GM18502 (cell line): ENCODE data around the gene RASA3.
"Not testable (repeated sequence)": the region's sequence is repeated elsewhere in the genome, so short reads cannot be mapped to it uniquely, and the experiment has no call there.

ENCODE experiments used
- ATAC-seq: cut with Tn5 transposase; IDR thresholded peaks from one replicate; pipeline ENCODE4 v1.9.1; 2021; ENCODE audit warnings: mild to moderate bottlenecking; ENCODE audit not compliant: unreplicated experiment, poor library complexity

The RASA3 gene, protein sequence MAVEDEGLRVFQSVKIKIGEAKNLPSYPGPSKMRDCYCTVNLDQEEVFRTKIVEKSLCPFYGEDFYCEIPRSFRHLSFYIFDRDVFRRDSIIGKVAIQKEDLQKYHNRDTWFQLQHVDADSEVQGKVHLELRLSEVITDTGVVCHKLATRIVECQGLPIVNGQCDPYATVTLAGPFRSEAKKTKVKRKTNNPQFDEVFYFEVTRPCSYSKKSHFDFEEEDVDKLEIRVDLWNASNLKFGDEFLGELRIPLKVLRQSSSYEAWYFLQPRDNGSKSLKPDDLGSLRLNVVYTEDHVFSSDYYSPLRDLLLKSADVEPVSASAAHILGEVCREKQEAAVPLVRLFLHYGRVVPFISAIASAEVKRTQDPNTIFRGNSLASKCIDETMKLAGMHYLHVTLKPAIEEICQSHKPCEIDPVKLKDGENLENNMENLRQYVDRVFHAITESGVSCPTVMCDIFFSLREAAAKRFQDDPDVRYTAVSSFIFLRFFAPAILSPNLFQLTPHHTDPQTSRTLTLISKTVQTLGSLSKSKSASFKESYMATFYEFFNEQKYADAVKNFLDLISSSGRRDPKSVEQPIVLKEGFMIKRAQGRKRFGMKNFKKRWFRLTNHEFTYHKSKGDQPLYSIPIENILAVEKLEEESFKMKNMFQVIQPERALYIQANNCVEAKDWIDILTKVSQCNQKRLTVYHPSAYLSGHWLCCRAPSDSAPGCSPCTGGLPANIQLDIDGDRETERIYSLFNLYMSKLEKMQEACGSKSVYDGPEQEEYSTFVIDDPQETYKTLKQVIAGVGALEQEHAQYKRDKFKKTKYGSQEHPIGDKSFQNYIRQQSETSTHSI

DNA sequence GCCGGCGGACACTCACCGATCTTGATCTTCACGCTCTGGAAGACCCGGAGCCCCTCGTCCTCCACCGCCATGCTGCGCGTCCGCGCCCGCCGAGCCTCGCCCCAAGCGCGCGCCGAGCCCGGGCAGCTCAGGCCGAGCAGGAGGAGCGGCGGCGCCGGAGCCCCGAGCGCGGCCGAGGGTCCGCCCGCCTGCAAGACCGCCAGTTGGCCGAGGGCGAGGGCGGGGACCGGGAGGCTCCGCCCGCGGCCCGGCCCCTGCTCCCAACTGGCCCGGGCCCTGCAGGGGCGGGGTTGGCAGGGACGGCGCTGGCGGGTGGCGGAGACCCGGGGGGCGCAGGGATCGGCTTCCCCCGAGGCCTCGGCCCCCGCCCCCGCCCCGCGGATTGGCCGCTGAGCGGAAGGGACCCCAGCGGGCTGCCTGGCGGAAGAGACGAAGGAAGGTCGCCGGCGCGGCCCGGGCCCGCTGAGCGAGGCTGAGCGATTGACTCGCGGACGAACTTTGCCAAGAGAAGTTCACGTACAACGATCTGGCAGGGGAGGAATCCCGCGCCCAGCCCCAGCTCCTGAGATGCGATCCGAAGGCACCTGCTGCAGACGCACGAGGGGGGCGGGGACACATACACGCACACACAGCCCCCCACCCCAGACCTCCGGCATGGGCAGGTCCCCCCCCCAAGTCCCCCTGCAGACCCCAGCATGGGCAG lies at the start of gene RASA3:
TSS of gene RASA3 (minus strand) at position 205 of the 703 bp plus-strand sequence. CDS start at position 71, 134 bp downstream.
- ATAC-seq = peak; percentile 67

DNA sequence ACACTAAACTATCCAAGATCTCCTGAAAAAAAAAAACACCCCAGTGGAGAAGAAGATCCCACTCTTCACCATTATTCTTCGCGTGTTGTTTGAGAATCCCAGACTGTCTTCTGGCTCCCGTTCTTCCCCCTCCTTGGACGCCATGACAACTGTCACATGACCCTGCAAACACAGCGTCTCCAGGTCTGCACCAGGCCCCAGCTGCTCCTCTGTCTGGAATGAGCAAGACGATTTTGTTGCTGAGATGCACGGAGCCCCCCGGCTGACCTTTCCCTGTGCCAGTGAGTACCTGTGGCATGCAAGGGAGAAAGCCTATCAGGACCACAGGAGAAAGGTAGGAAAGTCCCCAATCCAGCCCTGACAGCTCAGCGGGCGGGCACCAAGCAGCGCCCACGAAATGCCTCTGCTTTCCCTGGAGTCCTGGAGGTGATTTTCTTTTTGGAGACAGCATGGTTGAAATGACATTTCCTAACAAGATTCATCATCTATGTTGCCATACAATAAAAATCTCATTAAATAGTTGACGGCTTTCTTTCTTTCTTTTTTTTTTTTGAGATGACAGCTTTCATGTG lies 46.8 kb upstream of the RASA3 start, which contains the start of gene CFAP97D2:
TSS of gene CFAP97D2 (plus strand) at position 171 of the 572 bp plus-strand sequence. CDS start at position 245, 74 bp downstream.
- no peak for ATAC-seq

DNA sequence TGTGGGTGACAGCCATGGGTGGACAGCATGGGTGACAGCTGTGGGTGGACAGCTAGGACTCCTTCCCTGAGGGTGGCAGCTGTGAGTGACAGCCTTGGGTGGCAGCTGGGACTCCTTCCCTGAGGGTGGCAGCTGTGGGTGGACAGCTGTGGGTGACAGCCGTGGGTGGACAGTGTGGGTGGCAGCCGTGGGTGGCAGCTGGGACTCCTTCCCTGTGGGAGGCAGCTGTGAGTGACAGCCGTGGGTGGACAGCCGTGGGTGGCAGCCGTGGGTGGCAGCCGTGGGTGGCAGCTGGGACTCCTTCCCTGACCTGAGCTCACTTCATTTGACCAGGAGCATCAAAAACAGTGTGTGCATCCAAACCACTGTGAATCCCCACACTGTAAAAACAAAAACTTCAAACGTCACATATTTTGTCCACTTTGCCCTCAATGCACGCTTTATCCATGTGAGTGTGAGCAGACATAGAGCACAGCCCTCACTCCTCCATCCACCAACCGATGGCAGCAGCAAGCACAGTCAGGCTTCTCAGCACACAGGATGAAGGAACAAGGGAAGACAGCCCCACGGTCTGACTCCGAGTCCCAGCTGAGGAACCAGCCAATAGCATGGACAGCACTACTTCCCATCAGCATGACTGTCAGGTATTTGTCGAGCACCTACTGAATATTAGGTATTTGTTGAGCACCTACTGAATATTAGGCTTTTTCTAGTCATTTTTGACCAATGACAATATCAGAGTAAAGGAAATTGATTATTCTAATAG lies 45.0 kb upstream of the RASA3 start:
- no peak for ATAC-seq

DNA sequence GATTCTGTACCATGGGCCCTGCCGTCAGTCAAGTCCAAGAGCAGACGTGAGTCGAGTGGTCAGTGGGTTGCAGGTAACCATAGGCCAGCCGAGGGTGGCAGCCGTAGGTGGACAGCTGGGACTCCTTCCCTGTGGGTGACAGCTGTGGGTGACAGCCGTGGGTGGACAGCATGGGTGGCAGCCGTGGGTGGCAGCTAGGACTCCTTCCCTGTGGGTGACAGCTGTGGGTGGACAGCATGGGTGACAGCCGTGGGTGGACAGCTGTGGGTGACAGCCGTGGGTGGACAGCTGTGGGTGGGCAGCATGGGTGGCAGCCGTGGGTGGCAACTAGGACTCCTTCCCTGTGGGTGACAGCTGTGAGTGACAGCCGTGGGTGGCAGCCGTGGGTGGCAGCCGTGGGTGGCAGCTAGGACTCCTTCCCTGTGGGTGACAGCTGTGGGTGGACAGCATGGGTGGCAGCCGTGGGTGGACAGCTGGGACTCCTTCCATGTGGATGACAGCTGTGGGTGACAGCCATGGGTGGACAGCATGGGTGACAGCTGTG lies 44.0 kb upstream of the RASA3 start:
- ATAC-seq = not testable (repeated sequence)

DNA sequence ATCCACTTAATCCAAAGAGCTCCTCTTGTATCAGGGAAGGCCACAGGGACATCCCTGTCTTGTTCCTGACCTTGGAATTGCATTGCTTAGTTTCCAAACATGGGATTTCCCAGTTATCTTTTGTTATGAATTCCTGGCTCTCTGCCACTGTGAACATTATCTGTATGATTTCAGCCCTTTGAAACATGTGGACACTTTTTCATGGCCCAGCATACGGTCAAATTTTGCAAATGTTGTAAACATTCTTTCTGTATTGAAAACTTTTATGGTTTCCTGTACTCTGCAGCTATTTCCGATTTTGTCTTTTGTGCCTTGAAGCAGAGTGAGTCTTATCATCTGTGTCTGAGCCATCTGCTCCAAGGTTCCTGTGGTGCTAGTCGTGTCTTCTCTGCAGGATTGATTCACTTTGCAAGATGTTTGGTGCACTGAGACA lies 42.1 kb upstream of the RASA3 start:
- ATAC-seq = no peak

DNA sequence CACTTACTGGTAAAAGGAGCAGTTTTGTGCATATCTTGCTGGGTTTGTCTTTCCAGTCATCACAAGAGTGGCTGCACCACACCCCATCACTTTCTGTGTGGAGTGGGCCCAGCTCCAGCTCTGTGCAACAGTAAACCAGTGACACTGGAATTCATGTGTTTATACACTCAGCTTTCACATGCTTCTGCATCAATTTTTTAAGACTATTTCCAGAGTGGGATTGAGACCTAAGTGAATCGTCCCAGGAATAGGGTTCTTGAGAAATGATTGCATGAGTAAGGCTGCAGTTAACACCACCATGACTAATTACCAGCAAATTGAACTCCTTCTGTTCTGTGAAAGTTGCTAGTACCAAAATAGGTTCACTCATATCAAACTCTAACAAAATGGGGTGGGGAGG lies 41.3 kb upstream of the RASA3 start:
- ATAC-seq = no peak

DNA sequence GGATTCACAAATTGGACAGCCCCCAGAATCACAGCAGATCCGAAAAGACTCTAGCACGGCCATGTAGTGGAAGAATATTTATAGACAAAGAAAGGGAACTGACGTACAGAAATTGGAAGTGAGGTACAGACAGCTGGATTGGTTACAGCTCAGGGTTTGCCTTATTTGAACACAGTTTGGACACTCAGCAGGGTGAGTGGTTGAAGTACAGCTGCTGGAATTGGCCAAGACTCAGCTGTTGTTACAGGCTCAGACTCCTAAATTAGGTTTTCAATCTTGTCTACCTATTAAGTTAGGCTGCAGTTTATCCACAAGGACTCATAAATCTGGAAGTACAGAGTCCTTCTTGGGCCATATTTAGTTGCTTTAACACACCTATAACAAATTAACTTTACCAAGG lies 40.8 kb upstream of the RASA3 start:
- ATAC-seq = no peak

DNA sequence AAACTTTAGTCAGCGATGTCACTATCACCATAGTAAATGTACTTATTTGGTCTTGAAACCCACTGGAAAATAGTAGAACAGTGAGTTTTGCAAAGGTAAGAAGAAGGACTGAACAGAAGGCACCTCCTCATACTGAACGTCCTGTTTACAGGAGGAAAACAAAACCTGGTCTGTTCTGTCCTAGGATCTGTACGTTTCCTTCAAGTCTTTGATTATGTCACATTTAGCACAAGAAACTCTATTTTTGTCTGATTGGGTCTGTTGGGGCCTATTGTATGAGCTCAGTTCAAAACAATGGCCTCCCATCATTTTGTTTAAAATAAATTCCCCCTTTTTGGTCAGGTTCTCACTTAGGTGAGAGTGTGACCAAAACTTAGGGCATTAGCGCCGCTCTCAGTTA lies 35.5 kb upstream of the RASA3 start:
- ATAC-seq = no peak

DNA sequence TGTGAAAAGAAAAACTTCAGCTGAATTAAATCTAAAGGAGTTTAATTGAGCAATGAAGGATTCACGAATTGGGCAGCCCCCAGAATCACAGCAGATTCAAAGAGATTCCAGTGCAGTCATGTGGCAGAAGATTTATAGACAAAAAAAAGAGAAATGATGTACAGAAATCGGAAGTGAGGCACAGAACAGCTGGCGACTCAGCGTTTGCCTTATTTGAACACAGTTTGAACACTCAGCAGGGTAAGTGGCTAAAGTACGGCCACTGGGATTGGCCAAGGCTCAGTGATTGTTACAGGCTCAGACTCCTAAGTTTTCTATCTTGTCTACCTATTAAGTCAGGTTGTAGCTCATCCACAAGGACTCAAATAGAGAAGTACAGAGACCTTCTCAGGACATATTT lies 35.0 kb upstream of the RASA3 start:
- ATAC-seq = no peak

DNA sequence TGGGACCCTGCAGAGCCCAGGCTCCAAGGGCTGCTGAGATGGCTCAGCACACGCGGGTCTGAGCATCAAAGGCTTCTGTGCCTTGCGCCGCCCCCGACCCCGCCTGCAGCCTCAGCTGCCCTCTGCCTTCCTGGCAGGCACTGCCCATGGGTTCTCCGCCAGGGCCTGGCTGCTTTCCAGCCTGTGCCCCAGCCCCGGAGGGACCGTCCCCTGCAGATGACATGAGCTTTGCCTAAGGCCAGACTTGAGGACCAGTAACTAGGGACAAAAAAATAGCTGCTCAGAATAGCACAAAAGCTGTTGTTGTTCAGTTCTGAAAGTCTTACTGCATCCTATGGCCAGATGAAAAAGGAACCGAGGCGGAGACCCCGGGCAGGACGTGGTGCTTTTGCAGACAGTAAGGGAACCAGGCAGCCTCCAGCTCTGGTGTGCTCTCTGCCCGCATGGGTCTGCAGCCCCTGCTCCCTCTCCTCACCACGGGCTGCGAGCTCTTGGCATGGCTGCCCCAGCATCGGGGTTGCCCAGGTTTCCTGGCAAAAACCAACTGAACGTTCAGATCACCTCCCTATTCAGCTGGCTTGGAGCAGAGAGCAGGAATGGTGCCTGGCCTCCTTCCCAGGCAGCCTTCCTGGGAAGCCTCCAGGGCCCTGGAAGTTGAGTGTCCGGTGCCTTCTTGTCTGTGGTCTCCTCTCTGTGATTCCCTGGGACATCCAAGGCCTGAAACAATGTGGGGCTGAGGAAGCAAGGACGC lies 34.1 kb upstream of the RASA3 start:
- no peak for ATAC-seq

DNA sequence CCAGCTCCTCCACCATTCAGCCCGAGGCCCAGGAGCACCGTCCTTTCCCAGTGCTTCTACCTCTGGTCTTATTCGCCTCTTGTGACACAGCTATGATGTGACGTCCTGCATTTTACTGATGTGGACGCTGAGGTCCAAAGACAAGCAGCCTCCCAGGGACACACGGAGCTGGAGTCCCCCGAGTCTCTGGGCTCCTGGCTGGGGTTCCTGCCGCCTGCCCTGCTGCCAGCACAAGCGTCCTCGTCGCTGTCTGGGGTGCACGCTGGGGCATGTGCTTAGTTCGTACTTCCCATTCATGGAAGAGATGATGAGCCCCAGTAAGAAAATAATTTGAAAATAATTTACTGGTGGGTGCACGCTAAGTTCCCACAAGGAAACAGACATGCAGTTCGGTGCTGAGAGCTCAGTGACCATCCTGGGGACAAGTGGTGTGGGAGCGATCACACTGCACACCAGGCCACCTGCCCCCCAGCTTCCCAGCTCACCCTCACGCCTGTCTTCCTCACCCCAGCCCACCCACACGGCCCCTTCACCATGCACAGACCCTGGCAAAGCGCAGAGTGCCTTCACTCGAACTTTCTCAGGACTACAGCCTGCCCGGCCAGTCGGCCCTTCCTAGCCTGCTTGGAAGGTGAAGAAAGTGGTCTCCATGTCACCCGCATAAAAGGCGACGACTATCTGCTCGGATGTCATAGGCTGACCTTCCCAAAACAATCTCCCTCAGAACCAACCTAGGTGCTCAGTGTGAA lies 32.4 kb upstream of the RASA3 start:
- no peak for ATAC-seq

DNA sequence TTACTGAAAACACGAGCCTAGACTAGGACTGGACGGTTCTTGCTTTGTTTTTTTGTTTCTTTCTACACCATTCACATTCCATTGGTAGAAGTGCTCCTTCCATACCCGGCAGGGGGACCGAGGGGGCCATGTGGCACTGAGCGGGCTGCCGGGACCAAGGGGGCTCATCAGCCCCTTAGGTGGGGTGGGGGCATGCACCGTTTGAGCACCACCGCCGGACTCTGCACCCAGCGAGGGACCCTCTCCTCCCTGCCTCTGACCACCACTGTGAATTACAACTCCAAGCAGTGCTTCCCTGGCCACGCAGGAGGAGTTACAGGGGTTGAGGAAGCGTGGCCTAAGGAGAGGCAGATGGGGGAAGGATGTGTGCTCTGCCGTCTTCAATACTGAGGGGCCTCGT lies 31.6 kb upstream of the RASA3 start:
- no peak for ATAC-seq

DNA sequence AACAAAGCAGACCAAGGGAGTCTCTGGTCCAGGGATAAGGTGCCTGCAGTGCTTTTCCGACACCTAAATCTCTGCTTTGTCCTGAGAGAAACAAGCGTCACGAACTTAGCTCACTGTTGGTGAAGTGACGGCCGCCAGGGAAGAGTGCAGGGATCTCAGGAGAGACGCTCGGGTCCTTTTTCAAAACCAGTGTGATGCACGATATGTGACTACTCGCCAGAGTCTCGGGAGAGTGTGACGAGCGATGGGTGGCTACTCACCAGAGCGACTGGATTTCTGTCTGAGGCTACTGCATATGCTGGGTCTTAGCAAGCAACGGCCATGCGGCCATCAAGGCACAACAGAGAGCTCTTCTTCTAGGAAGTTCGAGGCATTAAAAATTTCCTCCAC lies 30.1 kb upstream of the RASA3 start:
- ATAC-seq = no peak

DNA sequence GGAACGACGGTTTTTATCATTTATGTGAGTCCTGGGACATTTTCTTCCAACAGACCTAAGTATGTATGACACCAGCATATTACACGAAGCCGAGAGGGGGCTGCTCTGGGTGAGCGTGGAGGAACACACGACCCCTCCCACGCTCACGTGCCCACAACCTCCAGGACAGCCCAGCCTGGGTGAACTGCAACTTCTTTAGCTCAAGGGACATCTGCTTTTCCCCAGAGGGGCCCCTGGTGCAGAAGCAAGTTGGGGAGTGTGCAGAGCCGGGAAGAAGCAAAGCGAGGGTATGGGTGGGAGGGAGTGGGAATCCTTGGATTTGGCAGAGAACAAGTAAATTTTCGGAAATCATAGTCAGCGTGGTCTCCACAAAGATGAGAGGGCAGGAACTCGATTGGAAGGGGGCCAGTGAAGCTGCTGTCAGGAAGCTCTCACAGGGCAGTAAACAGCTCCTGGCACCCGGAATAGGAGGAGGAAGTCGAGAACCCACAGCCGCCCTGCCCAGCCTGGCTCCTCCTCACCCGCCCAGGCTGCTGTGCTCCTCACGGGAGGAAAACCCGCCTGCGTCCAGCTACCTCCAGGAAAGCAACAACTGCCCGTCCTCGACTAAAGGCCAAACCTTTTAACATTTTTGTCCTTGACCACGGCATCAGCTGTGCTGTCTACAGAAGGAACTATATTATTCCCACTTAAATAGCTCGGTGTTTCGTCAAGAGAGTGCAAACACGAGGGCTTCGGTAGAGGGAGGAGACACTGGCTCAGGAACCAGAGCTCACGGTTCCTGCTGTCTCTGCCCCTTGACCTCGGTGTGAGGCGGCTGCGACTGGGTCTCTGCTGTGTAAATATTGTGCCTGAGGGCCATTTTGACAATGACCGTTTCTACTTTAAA lies 29.5 kb upstream of the RASA3 start:
- no peak for ATAC-seq

DNA sequence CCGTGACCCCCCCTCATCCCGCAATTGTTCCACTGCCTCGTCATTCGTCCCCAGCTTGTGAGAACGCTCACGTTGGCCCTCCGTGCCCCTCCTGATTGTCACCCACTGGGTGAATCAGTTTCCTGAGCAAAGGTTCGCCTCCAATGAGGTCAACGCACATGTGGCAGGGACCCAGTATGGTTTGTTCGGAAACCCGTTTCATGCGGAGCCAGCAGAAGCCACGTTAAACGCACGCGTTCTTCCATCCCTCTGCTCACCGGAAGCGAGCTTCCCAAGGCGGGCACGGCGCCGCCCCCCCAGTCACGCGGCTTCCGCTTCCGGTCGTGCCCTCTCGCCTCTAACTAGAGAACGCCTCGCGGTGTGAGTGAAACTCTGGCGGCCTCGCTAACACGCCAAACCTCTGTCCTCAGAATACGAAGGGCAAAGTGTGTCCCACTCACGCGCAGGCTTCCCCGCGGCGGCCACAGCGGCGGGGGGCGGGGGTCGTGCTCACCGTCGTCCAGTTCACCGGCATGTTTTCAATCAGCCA lies 28.7 kb upstream of the RASA3 start:
- no peak for ATAC-seq

DNA sequence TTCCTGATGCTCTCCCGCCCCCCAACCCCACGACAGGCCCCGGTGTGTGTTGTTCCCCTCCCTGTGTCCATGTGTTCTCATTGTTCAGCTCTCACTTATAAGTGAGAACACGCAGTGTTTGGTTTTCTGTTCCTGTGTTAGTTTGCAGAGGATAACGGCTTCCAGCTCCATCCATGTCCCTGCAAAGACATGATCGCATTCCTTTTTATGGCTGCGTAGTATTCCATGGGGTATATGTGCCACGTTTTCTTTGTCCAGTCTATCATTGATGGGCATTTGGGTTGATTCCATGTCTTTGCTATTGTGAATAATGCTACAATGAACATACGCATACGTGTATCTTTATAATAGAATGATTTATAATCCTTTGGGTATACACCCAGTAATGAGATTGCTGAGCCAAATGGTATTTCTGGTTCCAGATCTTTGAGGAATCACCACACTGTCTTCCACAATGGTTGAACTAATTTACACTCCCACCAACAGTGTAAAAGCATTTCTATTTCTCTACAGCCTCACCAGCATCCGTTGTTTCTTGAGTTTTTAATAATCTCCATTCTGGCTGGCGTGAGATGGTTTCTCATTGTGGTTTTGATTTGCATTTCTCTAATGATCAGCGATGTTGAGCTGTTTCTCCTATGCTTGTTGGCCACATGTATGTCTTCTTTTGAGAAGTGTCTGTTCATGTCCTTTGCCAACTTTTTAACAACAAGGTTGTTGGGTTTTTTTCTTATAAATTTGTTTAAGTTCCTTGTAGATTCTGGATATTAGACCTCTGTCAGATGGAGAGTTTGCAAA lies 26.6 kb upstream of the RASA3 start:
- ATAC-seq = not testable (repeated sequence)
